Neural progenitor cell (in vitro differentiated cells): Measurements from ENCODE around the gene FAM53A.

ENCODE experiments used
- CTCF ChIP-seq: fragments of 200-600 bp; sonication (generic); IDR thresholded peaks from 2 replicates; pipeline ENCODE4 v1.5.1; 2017; ENCODE audit warnings: antibody characterized with exemption, mild to moderate bottlenecking
- EZH2 ChIP-seq: fragments of 200-600 bp; sonication (generic); IDR thresholded peaks from 2 replicates; pipeline ENCODE4 v1.6.1; 2017; ENCODE audit warnings: antibody characterized with exemption, mild to moderate bottlenecking, moderate library complexity

DNA sequence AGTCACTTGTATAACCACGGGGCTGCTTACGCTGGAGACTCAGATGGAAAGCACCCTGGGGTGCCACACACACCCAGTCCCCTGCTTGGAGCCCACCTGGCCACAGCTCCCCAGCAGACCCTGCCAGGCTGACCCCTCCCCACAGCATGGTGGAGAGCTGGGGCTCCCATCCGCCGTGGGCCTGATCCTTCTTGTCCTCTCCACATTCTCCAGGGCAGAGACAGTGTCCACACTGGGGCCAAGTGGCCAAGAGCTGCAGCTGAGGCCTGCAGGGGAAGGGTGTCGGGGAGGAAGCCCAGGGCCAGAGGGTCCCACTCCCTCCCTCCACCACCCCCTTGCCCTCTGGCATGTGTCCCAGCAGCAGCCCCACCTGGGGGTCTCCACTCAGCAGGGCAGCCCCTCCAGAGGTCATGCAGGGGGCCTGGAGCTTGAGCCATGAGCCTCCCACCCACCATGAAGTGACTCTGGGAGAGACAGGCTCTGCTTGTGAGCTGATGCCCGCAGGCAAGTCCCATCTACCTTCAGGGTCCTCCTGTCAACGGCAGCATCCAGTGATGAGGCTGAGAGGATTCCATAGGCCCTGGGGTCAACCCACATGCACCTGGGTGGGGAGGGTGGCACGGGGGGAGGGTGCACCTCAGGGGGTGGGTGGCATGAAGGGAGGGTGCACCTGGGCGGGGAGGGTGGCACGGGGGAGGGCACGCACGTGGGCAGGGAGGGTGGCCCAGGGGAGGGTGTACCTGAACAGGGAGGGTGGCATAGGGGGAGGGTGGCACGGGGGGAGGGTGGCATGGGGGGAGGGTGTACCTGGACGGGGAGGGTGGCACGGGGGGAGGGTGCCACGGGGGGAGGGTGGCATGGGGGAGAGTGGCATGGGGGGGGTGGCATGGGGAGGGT is 56.4 kb downstream of the FAM53A start:
- TF ChIP-seq EZH2 (no peak), CTCF (no peak)
